ENCODE measurements around the gene BMPR1A. TPM values are rescaled to one million over a fixed set of nuclear protein-coding genes. Genes with fewer than 3 reads are reported as not detected.
A peak's percentile ranks its signal among the peaks of the same experiment; 100 is the strongest.

Gene BMPR1A
- total RNA-seq, 4 donors from 2014 or later: 5.2 to 40.2 (median 26.0) TPM

DNA sequence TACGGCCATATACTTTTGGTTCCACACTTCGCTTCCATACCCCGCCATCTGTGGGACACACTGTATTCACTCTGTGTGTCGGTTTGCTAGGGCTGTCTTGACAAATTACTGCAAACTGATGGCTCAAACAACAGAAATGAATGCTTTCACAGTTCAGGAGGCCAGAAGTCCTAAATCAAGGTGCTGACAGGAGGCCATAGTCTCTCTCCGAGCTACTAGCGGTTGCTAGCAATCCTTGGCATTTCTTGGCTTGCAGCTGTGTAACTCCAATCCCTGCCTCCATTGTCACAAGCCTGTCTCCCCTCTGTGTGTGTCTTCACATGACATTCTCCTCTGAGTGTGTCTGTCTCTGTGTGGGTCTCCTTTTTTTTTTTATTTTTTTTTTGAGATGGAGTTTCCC is 28.9 kb upstream of the BMPR1A start:
- no peak overlapping the region for H3K4me3 ChIP-seq
- H3K27me3 ChIP-seq: peaks cover 0 to 30% (median 0%) of the 10 kb centered on the region in 4 donors
- intact Hi-C loops (cut with DNase I): no loop called here
- H3K36me3 ChIP-seq: no peaks in the 10 kb centered on the region
- H3K27ac ChIP-seq: no peak overlapping the region
- H3K4me1 ChIP-seq: peaks cover 0 to 3% (median under 1%) of the 10 kb centered on the region in 3 donors
- 75 to 76% methylated on average over 6 of the region's 6 CpGs for WGBS, 2 donors
- H3K9me3 ChIP-seq: no peaks in the 10 kb centered on the region
- DNase-seq: no peak
- TF ChIP-seq, protein P1, sequence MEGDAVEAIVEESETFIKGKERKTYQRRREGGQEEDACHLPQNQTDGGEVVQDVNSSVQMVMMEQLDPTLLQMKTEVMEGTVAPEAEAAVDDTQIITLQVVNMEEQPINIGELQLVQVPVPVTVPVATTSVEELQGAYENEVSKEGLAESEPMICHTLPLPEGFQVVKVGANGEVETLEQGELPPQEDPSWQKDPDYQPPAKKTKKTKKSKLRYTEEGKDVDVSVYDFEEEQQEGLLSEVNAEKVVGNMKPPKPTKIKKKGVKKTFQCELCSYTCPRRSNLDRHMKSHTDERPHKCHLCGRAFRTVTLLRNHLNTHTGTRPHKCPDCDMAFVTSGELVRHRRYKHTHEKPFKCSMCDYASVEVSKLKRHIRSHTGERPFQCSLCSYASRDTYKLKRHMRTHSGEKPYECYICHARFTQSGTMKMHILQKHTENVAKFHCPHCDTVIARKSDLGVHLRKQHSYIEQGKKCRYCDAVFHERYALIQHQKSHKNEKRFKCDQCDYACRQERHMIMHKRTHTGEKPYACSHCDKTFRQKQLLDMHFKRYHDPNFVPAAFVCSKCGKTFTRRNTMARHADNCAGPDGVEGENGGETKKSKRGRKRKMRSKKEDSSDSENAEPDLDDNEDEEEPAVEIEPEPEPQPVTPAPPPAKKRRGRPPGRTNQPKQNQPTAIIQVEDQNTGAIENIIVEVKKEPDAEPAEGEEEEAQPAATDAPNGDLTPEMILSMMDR (IDR thresholded peaks at IDR 0.05): no peak
- TF ChIP-seq POLR2A (IDR thresholded peaks at IDR 0.05): no peak

- Histone ChIP-seq H3K36me3 (no peaks in the 10 kb centered on the region), H3K4me3 (no peak overlapping the region), H3K27me3 (peaks cover 0 to 36% (median 0%) of the 10 kb centered on the region in 4 donors), H3K4me1 (peaks cover 0 to 7% (median 5%) of the 10 kb centered on the region in 3 donors), H3K9me3 (no peaks in the 10 kb centered on the region), H3K27ac (no peak overlapping the region)
- 69 to 79% methylated on average over 3 of the region's 3 CpGs for WGBS, 2 donors
- intact Hi-C loops (cut with DNase I): no loop called here
- TF ChIP-seq, protein P1 (IDR thresholded peaks at IDR 0.05): no peak
- TF ChIP-seq POLR2A (IDR thresholded peaks at IDR 0.05): no peak
- DNase-seq: no peak
Observed at GRCh38 chr10:86728056-86728455, 28.4 kb upstream of the BMPR1A start.

GRCh38 chr10:86729677-86730076 is 26.7 kb upstream of the BMPR1A start:
- 80 to 100% methylated on average over 1 of the region's 1 CpG for WGBS, 2 donors
- H3K9me3 ChIP-seq: no peaks in the 10 kb centered on the region
- H3K4me3 ChIP-seq: no peak overlapping the region
- peak overlapping the region in 3 of 4 donors; percentile 16 to 80 (median 69) for H3K27ac ChIP-seq
- peaks cover 0 to 16% (median 7%) of the 10 kb centered on the region in 3 donors for H3K4me1 ChIP-seq
- TF ChIP-seq POLR2A (IDR thresholded peaks at IDR 0.05): no peak
- TF ChIP-seq, protein P1 (IDR thresholded peaks at IDR 0.05): no peak
- peaks cover 0 to 34% (median 0%) of the 10 kb centered on the region in 4 donors for H3K27me3 ChIP-seq
- intact Hi-C loops (cut with DNase I): no loop called here
- no peaks in the 10 kb centered on the region for H3K36me3 ChIP-seq
- DNase-seq: no peak

- Histone ChIP-seq H3K27ac (peak overlapping the region in 3 of 4 donors; percentile 16 to 80 (median 69)), H3K27me3 (peaks cover 0 to 34% (median 0%) of the 10 kb centered on the region in 4 donors), H3K36me3 (no peaks in the 10 kb centered on the region), H3K4me3 (no peak overlapping the region), H3K9me3 (no peaks in the 10 kb centered on the region), H3K4me1 (peaks cover 0 to 16% (median 7%) of the 10 kb centered on the region in 3 donors)
- 86% methylated on average over 1 of the region's 1 CpG; no CpG with 5 or more reads in 1 of the 2 donors for WGBS, 2 donors
- no peak for TF ChIP-seq POLR2A (IDR thresholded peaks at IDR 0.05)
- TF ChIP-seq, protein P1 (IDR thresholded peaks at IDR 0.05): no peak
- no peak for DNase-seq
- intact Hi-C loops (cut with DNase I): no loop called here
Observed at GRCh38 chr10:86730227-86730626, 26.2 kb upstream of the BMPR1A start.

GRCh38 chr10:86732771-86733170 is 23.6 kb upstream of the BMPR1A start:
- TF ChIP-seq, protein P1 (IDR thresholded peaks at IDR 0.05): no peak
- TF ChIP-seq POLR2A (IDR thresholded peaks at IDR 0.05): no peak
- DNase-seq: no peak
- whole genome bisulfite sequencing, 2 donors: 45 to 70% methylated on average over 3 to 4 of the region's 13 CpGs

More at GRCh38 chr10:86732771-86733170, 23.6 kb upstream of the BMPR1A start:
- no peak overlapping the region for H3K4me3 ChIP-seq
- peak overlapping the region; percentile 54 to 84 (median 82) for H3K27ac ChIP-seq
- no peaks in the 10 kb centered on the region for H3K9me3 ChIP-seq
- no peaks in the 10 kb centered on the region for H3K36me3 ChIP-seq
- peaks cover 0 to 33% (median 0%) of the 10 kb centered on the region in 4 donors for H3K27me3 ChIP-seq
- H3K4me1 ChIP-seq: peaks cover 0 to 16% (median 7%) of the 10 kb centered on the region in 3 donors
- intact Hi-C loops (cut with DNase I): no loop called here

Measured in esophagus squamous epithelium (tissue), 5 donors.